ENCODE data around the gene TRIL. TPM values are rescaled to one million over a fixed set of nuclear protein-coding genes. Genes with fewer than 3 reads are reported as not detected.

TRIL gene
- total RNA-seq, 1 donor from 2014 or later: 11.0 TPM

GRCh38 chr7:28993371-28993770, 35.2 kb upstream of the TRIL start:
- Histone ChIP-seq H3K4me1 (peaks cover 36% of the 10 kb centered on the region), H3K9me3 (no peaks in the 10 kb centered on the region), H3K4me3 (no peak overlapping the region), H3K36me3 (no peaks in the 10 kb centered on the region), H3K27me3 (no peaks in the 10 kb centered on the region), H3K27ac (no peak overlapping the region)
- DNase-seq (ENCODE audit: extremely low spot score in 2 of 2): no peak
- TF ChIP-seq CTCF (IDR thresholded peaks at IDR 0.05) (no peak), POLR2A (IDR thresholded peaks at IDR 0.05) (no peak), POLR2AphosphoS5 (IDR thresholded peaks at IDR 0.05; ENCODE audit: insufficient read depth in 1 of 2, low read depth in 1 of 2) (no peak)
- intact Hi-C loops (cut with DNase I): no loop called here

- peaks cover 36% of the 10 kb centered on the region for H3K4me1 ChIP-seq
- no peaks in the 10 kb centered on the region for H3K27me3 ChIP-seq
- H3K36me3 ChIP-seq: no peaks in the 10 kb centered on the region
- intact Hi-C loops (cut with DNase I): no loop called here
- no peak overlapping the region for H3K4me3 ChIP-seq
- H3K27ac ChIP-seq: no peak overlapping the region
- TF ChIP-seq CTCF (IDR thresholded peaks at IDR 0.05) (no peak), POLR2AphosphoS5 (IDR thresholded peaks at IDR 0.05; ENCODE audit: insufficient read depth in 1 of 2, low read depth in 1 of 2) (no peak), POLR2A (IDR thresholded peaks at IDR 0.05) (no peak)
- no peak for DNase-seq (ENCODE audit: extremely low spot score in 2 of 2)
- no peaks in the 10 kb centered on the region for H3K9me3 ChIP-seq
These were observed 34.7 kb upstream of the TRIL start for GRCh38 chr7:28992798-28993197.

- Histone ChIP-seq H3K4me1 (peaks cover 48% of the 10 kb centered on the region), H3K4me3 (no peak overlapping the region), H3K27me3 (no peaks in the 10 kb centered on the region), H3K9me3 (no peaks in the 10 kb centered on the region), H3K36me3 (no peaks in the 10 kb centered on the region), H3K27ac (peak overlapping the region; percentile 11)
- TF ChIP-seq CTCF (IDR thresholded peaks at IDR 0.05): no peak
- peak in 1 of 2 donors; percentile 12 for TF ChIP-seq POLR2AphosphoS5 (IDR thresholded peaks at IDR 0.05; ENCODE audit: insufficient read depth in 1 of 2, low read depth in 1 of 2)
- intact Hi-C loops (cut with DNase I): no loop called here
- no peak for DNase-seq (ENCODE audit: extremely low spot score in 2 of 2)
These were observed 32.2 kb upstream of the TRIL start for GRCh38 chr7:28990200-28990960.

- TF ChIP-seq POLR2A (IDR thresholded peaks at IDR 0.05): no peak
- TF ChIP-seq CTCF (IDR thresholded peaks at IDR 0.05): no peak
- TF ChIP-seq POLR2AphosphoS5 (IDR thresholded peaks at IDR 0.05; ENCODE audit: insufficient read depth in 1 of 2, low read depth in 1 of 2): no peak
- Histone ChIP-seq H3K27ac (peak overlapping the region; percentile 11), H3K9me3 (no peaks in the 10 kb centered on the region), H3K4me1 (peaks cover 57% of the 10 kb centered on the region), H3K36me3 (no peaks in the 10 kb centered on the region), H3K4me3 (no peak overlapping the region), H3K27me3 (no peaks in the 10 kb centered on the region)
- intact Hi-C loops (cut with DNase I): loop anchor here (10.0 kb wide), 1 partner anchor 105 kb away; no protein-coding TSS in a partner anchor
- DNase-seq (ENCODE audit: extremely low spot score in 2 of 2): no peak
These were observed 31.3 kb upstream of the TRIL start for GRCh38 chr7:28989211-28989980.
